HCT116 (cell line): ENCODE results near the gene POU2F3. TPM values are rescaled to one million over a fixed set of nuclear protein-coding genes. Genes with fewer than 3 reads are reported as not detected.
"Not testable (repeated sequence)": the region's sequence is repeated elsewhere in the genome, so short reads cannot be mapped to it uniquely, and the experiment has no call there.

ENCODE experiments used
- ATAC-seq: fragments of 200-7000 bp; cut with Tn5 transposase; 2 replicates; pipeline ENCODE4 v1.9.1; 2020; ENCODE audit warnings: mild to moderate bottlenecking, moderate library complexity
- BruUV-seq: library from RNA; stranded (reverse); fragments of 400-500 nt; replicated peaks from 2 replicates; lab custom pipeline; 2021; lab: Mats Ljungman, UMichigan
- CTCF ChIA-PET: fragments of 300-600 bp; sonication (Branson Sonifier 250); formaldehyde crosslinking; loops from one replicate; lab custom pipeline; 2021; ENCODE audit warnings: antibody characterized with exemption; lab: Charles Lee
- POLR2A ChIA-PET: fragments of 300-600, 350-600 bp; sonication (Branson Sonifier 250); formaldehyde crosslinking; loops from one replicate; lab custom pipeline; 2021; ENCODE audit warnings: antibody characterized with exemption; lab: Charles Lee
- RAD21 ChIA-PET, 2 experiments: fragments of 300-600 bp; sonication (Branson Sonifier 250); formaldehyde crosslinking; loops; one replicate each; lab custom pipeline; 2023; ENCODE audit warnings: low total read pairs in 2 of 2; ENCODE audit not compliant: uncharacterized antibody in 2 of 2, unreplicated experiment in 2 of 2, low non-redundant PET in 1 of 2; lab: Charles Lee
- DNase-seq: peaks from one replicate; pipeline ENCODE4 v3.0.0-alpha.2; 2010; ENCODE audit warnings: low read depth, low spot score
- H2AFZ ChIP-seq: fragments of 200-600 bp; shearing (Covaris generic), sonication (generic); 2 replicates; pipeline ENCODE4 v1.6.1; 2017; ENCODE audit warnings: low read depth, mixed run types, mixed read lengths, antibody characterized with exemption, low read length; ENCODE audit not compliant: poor library complexity, severe bottlenecking
- H3K27ac ChIP-seq: 2 replicates; pipeline ENCODE4 v1.5.1; 2012; ENCODE audit warnings: low read depth, low read length
- H3K27me3 ChIP-seq: fragments of 200-600 bp; sonication (generic); 2 replicates; pipeline ENCODE4 v1.6.1; 2016; ENCODE audit warnings: mixed run types, low read length, mixed read lengths; ENCODE audit not compliant: insufficient read depth
- H3K36me3 ChIP-seq, 2 experiments: fragments of 200-500 bp in 1 of 2; fragments of 200-600 bp in 1 of 2; sonication (Bioruptor generic) in 1 of 2; sonication (generic) in 1 of 2; 2 replicates each; pipeline versions ENCODE4 v1.5.1 to v1.6.1; 2014 to 2016; ENCODE audit warnings: low read length in 2 of 2, inconsistent platforms in 1 of 2, mixed read lengths in 1 of 2, mixed run types in 1 of 2; ENCODE audit not compliant: insufficient read depth in 2 of 2, control insufficient read depth in 1 of 2
- H3K4me1 ChIP-seq, 2 experiments: fragments of 200-600 bp in 1 of 2; sonication (generic) in 1 of 2; 2 replicates each; pipeline versions ENCODE4 v1.5.1 to v1.6.1; 2012 to 2017; ENCODE audit warnings: low read length in 2 of 2, inconsistent platforms in 1 of 2, mild to moderate bottlenecking in 1 of 2, mixed read lengths in 1 of 2, mixed run types in 1 of 2, moderate library complexity in 1 of 2; ENCODE audit not compliant: insufficient read depth in 2 of 2, control insufficient read depth in 1 of 2
- H3K4me2 ChIP-seq: fragments of 200-600 bp; sonication (generic); 2 replicates; pipeline ENCODE4 v1.6.1; 2017; ENCODE audit warnings: mixed run types, low read length, mixed read lengths
- H3K4me3 ChIP-seq, 2 experiments: fragments of 200-600 bp in 1 of 2; sonication (generic) in 1 of 2; replicated peaks in 1 of 2; 2 replicates each; pipeline ENCODE4 v1.5.1; 2011 to 2016; ENCODE audit warnings: low read length in 2 of 2, control low read depth in 1 of 2, low read depth in 1 of 2, mild to moderate bottlenecking in 1 of 2, mixed read lengths in 1 of 2, mixed run types in 1 of 2
- H3K79me2 ChIP-seq: fragments of 200-600 bp; sonication (generic); 2 replicates; pipeline ENCODE4 v1.6.1; 2017; ENCODE audit warnings: mild to moderate bottlenecking, mixed run types, low read length, moderate library complexity, mixed read lengths; ENCODE audit not compliant: insufficient read depth
- H3K9ac ChIP-seq: fragments of 200-600 bp; sonication (generic); 2 replicates; pipeline ENCODE4 v1.6.1; 2016; ENCODE audit warnings: low read length, mixed read lengths
- H3K9me2 ChIP-seq: fragments of 200-600 bp; sonication (generic), shearing (Covaris generic); 2 replicates; pipeline ENCODE4 v1.6.1; 2017; ENCODE audit warnings: mixed run types, mild to moderate bottlenecking, moderate library complexity; ENCODE audit not compliant: insufficient read depth
- H3K9me3 ChIP-seq, 2 experiments: fragments of 200-500 bp in 1 of 2; fragments of 200-600 bp in 1 of 2; sonication (Bioruptor generic) in 1 of 2; sonication (generic) in 1 of 2; 2 replicates each; pipeline ENCODE4 v1.6.1; 2014 to 2017; ENCODE audit warnings: low read length in 2 of 2, mixed read lengths in 2 of 2, inconsistent platforms in 1 of 2, low read depth in 1 of 2, mild to moderate bottlenecking in 1 of 2, mixed run types in 1 of 2, moderate library complexity in 1 of 2; ENCODE audit not compliant: control insufficient read depth in 1 of 2, insufficient read depth in 1 of 2
- H4K20me1 ChIP-seq: fragments of 200-600 bp; sonication (generic), shearing (Covaris generic); 2 replicates; pipeline ENCODE4 v1.6.1; 2017; ENCODE audit warnings: mixed run types, mild to moderate bottlenecking, moderate library complexity; ENCODE audit not compliant: insufficient read depth
- SIN3A ChIP-seq: IDR thresholded peaks from 2 replicates; pipeline ENCODE4 v1.6.1; 2012; ENCODE audit warnings: low read depth
- SP1 ChIP-seq: IDR thresholded peaks from 2 replicates; pipeline ENCODE4 v1.6.1; 2012; ENCODE audit warnings: low read depth
- SRF ChIP-seq: IDR thresholded peaks from 2 replicates; pipeline ENCODE4 v1.6.1; 2012; ENCODE audit warnings: low read depth
- TCF7L2 ChIP-seq: IDR thresholded peaks from 2 replicates; pipeline ENCODE4 v1.7.0; 2011; ENCODE audit warnings: borderline replicate concordance, inconsistent platforms; ENCODE audit not compliant: insufficient read depth, insufficient read length; ENCODE audit errors: extremely low read depth
- intact Hi-C: fragments of 100-400 bp; cut with micrococcal nuclease; formaldehyde crosslinking; loops from 2 replicates; pipeline ENCODE4 v1.10.0; 2022
- total RNA-seq: library from RNA; stranded (reverse); gene quantifications from one replicate; pipeline ENCODE4 v1.2.1, GENCODE V29; 2021; ENCODE audit not compliant: unreplicated experiment
- TF ChIP-seq, protein P1 (sequence below): IDR thresholded peaks from 2 replicates; pipeline ENCODE4 v1.6.1; 2011; ENCODE audit warnings: mild to moderate bottlenecking, low read length, moderate library complexity; ENCODE audit not compliant: insufficient replicate concordance; ENCODE audit errors: extremely low read depth
- TF ChIP-seq, protein P2 (sequence below): IDR thresholded peaks from 2 replicates; pipeline ENCODE4 v1.6.1; 2012; ENCODE audit warnings: low read depth

The POU2F3 gene
- total RNA-seq, 1 experiment from 2014 or later = 0.15 TPM

- H3K27ac ChIP-seq = no peak overlapping the region
- ChIA-PET POLR2A (no interaction called here), RAD21 (no interaction called here), CTCF (no interaction called here)
- H3K9ac ChIP-seq = no peak overlapping the region
- ATAC-seq (no peak), DNase-seq (no peak)
- H3K27me3 ChIP-seq = peaks cover 13% of the 10 kb centered on the region; the same call in 1 of the 2 replicates
- H3K4me1 ChIP-seq = peaks cover 0 to 12% of the 10 kb centered on the region in 2 experiments; a peak in 2 of 4 replicates
- no TSS peak for BruUV-seq
- no peak overlapping the region for H3K4me3 ChIP-seq
- TF ChIP-seq SRF = no peak
- TF ChIP-seq, protein P1, sequence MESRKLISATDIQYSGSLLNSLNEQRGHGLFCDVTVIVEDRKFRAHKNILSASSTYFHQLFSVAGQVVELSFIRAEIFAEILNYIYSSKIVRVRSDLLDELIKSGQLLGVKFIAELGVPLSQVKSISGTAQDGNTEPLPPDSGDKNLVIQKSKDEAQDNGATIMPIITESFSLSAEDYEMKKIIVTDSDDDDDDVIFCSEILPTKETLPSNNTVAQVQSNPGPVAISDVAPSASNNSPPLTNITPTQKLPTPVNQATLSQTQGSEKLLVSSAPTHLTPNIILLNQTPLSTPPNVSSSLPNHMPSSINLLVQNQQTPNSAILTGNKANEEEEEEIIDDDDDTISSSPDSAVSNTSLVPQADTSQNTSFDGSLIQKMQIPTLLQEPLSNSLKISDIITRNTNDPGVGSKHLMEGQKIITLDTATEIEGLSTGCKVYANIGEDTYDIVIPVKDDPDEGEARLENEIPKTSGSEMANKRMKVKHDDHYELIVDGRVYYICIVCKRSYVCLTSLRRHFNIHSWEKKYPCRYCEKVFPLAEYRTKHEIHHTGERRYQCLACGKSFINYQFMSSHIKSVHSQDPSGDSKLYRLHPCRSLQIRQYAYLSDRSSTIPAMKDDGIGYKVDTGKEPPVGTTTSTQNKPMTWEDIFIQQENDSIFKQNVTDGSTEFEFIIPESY = no peak
- TF ChIP-seq, protein P2, sequence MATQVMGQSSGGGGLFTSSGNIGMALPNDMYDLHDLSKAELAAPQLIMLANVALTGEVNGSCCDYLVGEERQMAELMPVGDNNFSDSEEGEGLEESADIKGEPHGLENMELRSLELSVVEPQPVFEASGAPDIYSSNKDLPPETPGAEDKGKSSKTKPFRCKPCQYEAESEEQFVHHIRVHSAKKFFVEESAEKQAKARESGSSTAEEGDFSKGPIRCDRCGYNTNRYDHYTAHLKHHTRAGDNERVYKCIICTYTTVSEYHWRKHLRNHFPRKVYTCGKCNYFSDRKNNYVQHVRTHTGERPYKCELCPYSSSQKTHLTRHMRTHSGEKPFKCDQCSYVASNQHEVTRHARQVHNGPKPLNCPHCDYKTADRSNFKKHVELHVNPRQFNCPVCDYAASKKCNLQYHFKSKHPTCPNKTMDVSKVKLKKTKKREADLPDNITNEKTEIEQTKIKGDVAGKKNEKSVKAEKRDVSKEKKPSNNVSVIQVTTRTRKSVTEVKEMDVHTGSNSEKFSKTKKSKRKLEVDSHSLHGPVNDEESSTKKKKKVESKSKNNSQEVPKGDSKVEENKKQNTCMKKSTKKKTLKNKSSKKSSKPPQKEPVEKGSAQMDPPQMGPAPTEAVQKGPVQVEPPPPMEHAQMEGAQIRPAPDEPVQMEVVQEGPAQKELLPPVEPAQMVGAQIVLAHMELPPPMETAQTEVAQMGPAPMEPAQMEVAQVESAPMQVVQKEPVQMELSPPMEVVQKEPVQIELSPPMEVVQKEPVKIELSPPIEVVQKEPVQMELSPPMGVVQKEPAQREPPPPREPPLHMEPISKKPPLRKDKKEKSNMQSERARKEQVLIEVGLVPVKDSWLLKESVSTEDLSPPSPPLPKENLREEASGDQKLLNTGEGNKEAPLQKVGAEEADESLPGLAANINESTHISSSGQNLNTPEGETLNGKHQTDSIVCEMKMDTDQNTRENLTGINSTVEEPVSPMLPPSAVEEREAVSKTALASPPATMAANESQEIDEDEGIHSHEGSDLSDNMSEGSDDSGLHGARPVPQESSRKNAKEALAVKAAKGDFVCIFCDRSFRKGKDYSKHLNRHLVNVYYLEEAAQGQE = no peak
- TF ChIP-seq SP1 = no peak
- TF ChIP-seq TCF7L2 = no peak
- TF ChIP-seq SIN3A = no peak
- intact Hi-C loops = no loop called here
- no peaks in the 10 kb centered on the region for H3K36me3 ChIP-seq
- H3K9me3 ChIP-seq = no peaks in the 10 kb centered on the region
- no peak overlapping the region for H2AFZ ChIP-seq
- H3K4me2 ChIP-seq = no peak overlapping the region
- no peaks in the 10 kb centered on the region for H3K79me2 ChIP-seq
- no peaks in the 10 kb centered on the region for H3K9me2 ChIP-seq
- H4K20me1 ChIP-seq = no peaks in the 10 kb centered on the region
Measured at GRCh38 chr11:120273432-120273831, 33.5 kb downstream of the POU2F3 start.

DNA sequence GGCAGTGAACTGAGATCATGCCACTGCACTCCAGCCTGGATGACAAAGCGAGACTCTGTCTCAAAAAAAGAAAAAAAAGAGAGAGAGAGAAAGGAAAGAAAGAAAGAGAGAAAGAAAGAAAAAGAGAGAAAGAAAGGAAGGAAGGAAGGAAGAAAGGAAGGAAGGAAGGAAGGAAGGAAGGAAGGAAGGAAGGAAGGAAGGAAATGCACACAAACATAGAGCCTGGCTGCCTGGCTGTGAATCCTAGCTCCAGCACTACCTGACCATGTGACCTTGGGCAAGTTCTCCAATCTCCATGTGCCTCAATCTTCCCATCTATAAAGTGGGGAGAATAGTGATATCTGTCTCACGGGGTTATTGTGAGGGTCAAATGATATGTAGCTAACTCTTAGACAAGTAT lies 34.0 kb downstream of the POU2F3 start:
- H3K9ac ChIP-seq, intact Hi-C loops, H3K27me3 ChIP-seq, BruUV-seq, RAD21 ChIA-PET, H3K4me2 ChIP-seq, H3K79me2 ChIP-seq, H3K27ac ChIP-seq, H4K20me1 ChIP-seq, ATAC-seq, H3K9me2 ChIP-seq, CTCF ChIA-PET, H3K9me3 ChIP-seq, H3K36me3 ChIP-seq, H3K4me3 ChIP-seq, POLR2A ChIA-PET, H2AFZ ChIP-seq, DNase-seq: not testable (repeated sequence)
- peaks cover 0 to 12% of the 10 kb centered on the region in 2 experiments; a peak in 2 of 4 replicates for H3K4me1 ChIP-seq
